Neutrophil (primary cell): ENCODE measurements around the gene PTPA.
A peak's percentile ranks its signal among the peaks of the same experiment; 100 is the strongest.

Experiments used
- H3K27ac ChIP-seq: fragments of 200-600 bp; sonication (generic); 2 replicates; pipeline ENCODE4 v1.5.1; 2016; ENCODE audit warnings: mild to moderate bottlenecking, moderate library complexity
- H3K27me3 ChIP-seq: fragments of 200-600 bp; sonication (generic); 2 replicates; pipeline ENCODE4 v1.6.0; 2016; ENCODE audit warnings: mild to moderate bottlenecking
- H3K36me3 ChIP-seq: fragments of 200-600 bp; sonication (generic); 2 replicates; pipeline ENCODE4 v1.5.1; 2017
- H3K4me1 ChIP-seq, 2 experiments: fragments of 200-600 bp in 1 of 2; sonication (generic) in 1 of 2; 1 replicate in 1 of 2; 2 replicates in 1 of 2; pipeline versions ENCODE4 v1.5.1 to v1.6.1; 2013 to 2016; ENCODE audit warnings: low read depth in 1 of 2, low read length in 1 of 2, mild to moderate bottlenecking in 1 of 2, moderate library complexity in 1 of 2; ENCODE audit not compliant: control insufficient read depth in 1 of 2, insufficient read depth in 1 of 2
- H3K4me3 ChIP-seq, 2 experiments: fragments of 200-600 bp in 1 of 2; sonication (generic) in 1 of 2; 1 replicate in 1 of 2; 2 replicates in 1 of 2; pipeline ENCODE4 v1.5.1; 2013 to 2016; ENCODE audit warnings: low read depth in 1 of 2, low read length in 1 of 2, mild to moderate bottlenecking in 1 of 2, moderate library complexity in 1 of 2
- H3K9me3 ChIP-seq: fragments of 200-600 bp; sonication (generic); 2 replicates; pipeline ENCODE4 v1.5.1; 2016
- CTCF ChIP-seq: fragments of 200-600 bp; sonication (generic); IDR thresholded peaks from 2 replicates; pipeline ENCODE4 v1.5.1; 2016; ENCODE audit warnings: antibody characterized with exemption

The PTPA gene

GRCh38 chr9:129178568-129179382, 67.6 kb downstream of the PTPA start:
- Histone ChIP-seq H3K9me3 (no peaks in the 10 kb centered on the region), H3K4me1 (peaks cover 50% of the 10 kb centered on the region in 2 experiments), H3K4me3 (peak overlapping the region; percentile 78 to 80), H3K27me3 (peaks cover 50% of the 10 kb centered on the region), H3K27ac (no peak overlapping the region), H3K36me3 (no peaks in the 10 kb centered on the region)
- TF ChIP-seq CTCF: no peak

DNA sequence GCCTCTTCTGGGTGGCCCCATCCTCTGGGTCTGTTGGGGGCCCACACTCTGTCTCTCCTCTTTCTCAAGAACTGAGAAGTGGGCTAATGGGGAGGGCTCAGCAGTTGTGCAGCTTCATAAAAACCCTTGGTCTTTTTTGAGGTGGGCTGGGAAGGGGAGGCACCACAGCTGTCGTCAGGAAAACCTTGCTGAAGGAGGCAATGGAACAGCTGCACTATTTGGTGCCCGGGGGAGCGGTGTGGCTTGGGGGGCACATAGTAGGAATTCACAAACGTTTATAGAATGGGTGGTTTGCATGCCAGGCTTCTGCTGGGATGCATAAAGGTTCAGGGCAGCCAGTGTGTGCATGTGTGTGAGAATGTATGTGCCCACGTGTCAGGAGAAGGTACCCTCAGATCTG, 70.0 kb downstream of the PTPA start:
- Histone ChIP-seq H3K27ac (no peak overlapping the region), H3K9me3 (no peaks in the 10 kb centered on the region), H3K4me3 (no peak overlapping the region), H3K4me1 (peaks cover 26 to 28% of the 10 kb centered on the region in 2 experiments), H3K27me3 (peaks cover 36% of the 10 kb centered on the region), H3K36me3 (no peaks in the 10 kb centered on the region)
- no peak for TF ChIP-seq CTCF

- no peak overlapping the region for H3K4me3 ChIP-seq
- peaks cover 17 to 19% of the 10 kb centered on the region in 2 experiments for H3K4me1 ChIP-seq
- TF ChIP-seq CTCF: no peak
- peaks cover 27% of the 10 kb centered on the region for H3K27me3 ChIP-seq
- no peaks in the 10 kb centered on the region for H3K36me3 ChIP-seq
- H3K9me3 ChIP-seq: no peaks in the 10 kb centered on the region
- no peak overlapping the region for H3K27ac ChIP-seq
Observed at GRCh38 chr9:129182122-129182521, 70.9 kb downstream of the PTPA start.

- H3K9me3 ChIP-seq: no peaks in the 10 kb centered on the region
- peaks cover 22% of the 10 kb centered on the region for H3K27me3 ChIP-seq
- peaks cover 13 to 14% of the 10 kb centered on the region in 2 experiments for H3K4me1 ChIP-seq
- no peak overlapping the region for H3K27ac ChIP-seq
- no peak overlapping the region for H3K4me3 ChIP-seq
- no peak for TF ChIP-seq CTCF
- no peaks in the 10 kb centered on the region for H3K36me3 ChIP-seq
Observed at GRCh38 chr9:129182625-129183494, 71.6 kb downstream of the PTPA start.

DNA sequence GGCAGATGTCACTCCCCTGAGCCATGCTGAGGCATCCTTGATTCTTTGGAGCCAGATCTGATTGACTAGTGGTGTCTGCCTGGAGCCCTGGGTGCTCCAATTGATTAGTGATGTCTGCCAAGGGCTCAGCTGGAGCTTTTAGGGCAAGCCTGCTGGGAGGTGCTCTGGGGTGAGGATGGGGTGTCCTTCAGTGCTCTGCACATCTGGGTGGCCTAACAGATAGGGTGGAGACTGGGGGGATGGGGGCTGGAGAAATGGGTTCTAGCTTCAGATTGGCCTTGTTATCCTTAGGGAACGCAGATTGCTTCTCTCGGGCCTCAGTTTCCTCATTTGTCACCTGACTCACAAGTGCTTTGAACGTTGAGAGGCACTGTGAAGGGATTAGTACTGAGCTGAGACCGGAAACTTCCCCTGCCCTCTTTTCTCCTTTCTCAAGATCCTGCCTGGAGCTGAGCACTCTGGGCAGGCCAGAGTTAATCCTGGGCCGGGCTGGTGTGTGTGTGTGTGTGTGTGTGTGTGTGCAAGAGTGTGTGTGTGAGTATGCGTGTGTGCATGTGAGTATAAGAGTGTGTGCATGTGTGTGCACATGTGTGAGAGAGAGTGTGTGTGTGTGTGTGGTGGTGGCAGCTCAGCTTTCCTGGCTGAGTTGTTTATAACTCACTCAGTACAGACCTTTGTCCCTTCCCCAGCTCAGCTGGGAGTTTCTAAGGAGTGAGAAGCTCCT, 72.4 kb downstream of the PTPA start:
- Histone ChIP-seq H3K4me3 (no peak overlapping the region), H3K9me3 (no peaks in the 10 kb centered on the region), H3K27me3 (peaks cover 14% of the 10 kb centered on the region), H3K4me1 (peaks cover 6% of the 10 kb centered on the region in 2 experiments), H3K36me3 (no peaks in the 10 kb centered on the region), H3K27ac (no peak overlapping the region)
- no peak for TF ChIP-seq CTCF
